Medulla oblongata (tissue), 1 donor: ENCODE measurements around the gene MEGF10.

ENCODE experiments used
- DNase-seq: peaks from one replicate; pipeline ENCODE4 v3.0.0-alpha.2; 2015; ENCODE audit errors: extremely low spot score

The MEGF10 gene

GRCh38 chr5:127434588-127434987 is 144.0 kb downstream of the MEGF10 start:
- DNase-seq: no peak

GRCh38 chr5:127435821-127436220 is 145.2 kb downstream of the MEGF10 start:
- DNase-seq: no peak

- no peak for DNase-seq
Observed at GRCh38 chr5:127439644-127440043, 149.0 kb downstream of the MEGF10 start.

- DNase-seq: no peak
Observed at GRCh38 chr5:127440831-127441230, 150.2 kb downstream of the MEGF10 start.

- DNase-seq: peak; percentile 64
Observed at GRCh38 chr5:127441799-127442484, 151.3 kb downstream of the MEGF10 start.

GRCh38 chr5:127444171-127444570 is 153.6 kb downstream of the MEGF10 start:
- DNase-seq: no peak

GRCh38 chr5:127445328-127445727 is 154.7 kb downstream of the MEGF10 start:
- no peak for DNase-seq

GRCh38 chr5:127446626-127447025 is 156.0 kb downstream of the MEGF10 start:
- no peak for DNase-seq

GRCh38 chr5:127447827-127448226 is 157.2 kb downstream of the MEGF10 start:
- no peak for DNase-seq

GRCh38 chr5:127450046-127450445 is 159.4 kb downstream of the MEGF10 start:
- DNase-seq: no peak

GRCh38 chr5:127451096-127451495 is 160.5 kb downstream of the MEGF10 start:
- DNase-seq: no peak

- no peak for DNase-seq
Observed at GRCh38 chr5:127452626-127453025, 162.0 kb downstream of the MEGF10 start.

GRCh38 chr5:127471211-127471610 is 180.6 kb downstream of the MEGF10 start:
- no peak for DNase-seq

GRCh38 chr5:127472700-127473099 is 182.1 kb downstream of the MEGF10 start:
- no peak for DNase-seq

GRCh38 chr5:127486471-127486870 is 195.9 kb downstream of the MEGF10 start:
- peak; percentile 56 for DNase-seq

- peak; percentile 80 for DNase-seq
Observed at GRCh38 chr5:127492854-127493738, 202.5 kb downstream of the MEGF10 start.

GRCh38 chr5:127498548-127498947 is 208.0 kb downstream of the MEGF10 start:
- DNase-seq: no peak

- DNase-seq: no peak
Observed at GRCh38 chr5:127505905-127506304, 215.3 kb downstream of the MEGF10 start.

- DNase-seq: no peak
Observed at GRCh38 chr5:127506616-127507015, 216.0 kb downstream of the MEGF10 start.

GRCh38 chr5:127508644-127509373 is 218.2 kb downstream of the MEGF10 start:
- DNase-seq: no peak
